Astrocyte of the cerebellum (primary cell): ENCODE measurements around the gene ULK4.

Source experiments
- DNase-seq: peaks from one replicate; pipeline ENCODE4 v3.0.0-alpha.2; 2011; ENCODE audit warnings: low read depth
- H3K4me3 ChIP-seq: 2 replicates; pipeline ENCODE4 v1.5.1; 2011; ENCODE audit warnings: mild to moderate bottlenecking, low read depth, low read length, moderate library complexity
- CTCF ChIP-seq: IDR thresholded peaks from 2 replicates; pipeline ENCODE4 v1.5.1; 2012; ENCODE audit warnings: low read length, low read depth, moderate library complexity, mild to moderate bottlenecking; ENCODE audit errors: missing control alignments
- in situ Hi-C: cut with HindIII; loops from 2 replicates; pipeline ENCODE4 v1.10.0; 2017; ENCODE audit warnings: low sequenced_read_pairs

ULK4 gene

GRCh38 chr3:41237907-41238306, 724.0 kb downstream of the ULK4 start:
- no peak overlapping the region for H3K4me3 ChIP-seq
- DNase-seq = no peak
- no peak for TF ChIP-seq CTCF
- in situ Hi-C loops = loop anchor here (25.0 kb wide), 1 partner anchor 651 kb away; no protein-coding TSS in a partner anchor

- in situ Hi-C loops = loop anchor here (25.0 kb wide), 1 partner anchor 649 kb away; no protein-coding TSS in a partner anchor
- no peak for DNase-seq
- H3K4me3 ChIP-seq = no peak overlapping the region
- TF ChIP-seq CTCF = no peak
Measured at GRCh38 chr3:41236228-41236627, 725.7 kb downstream of the ULK4 start.

GRCh38 chr3:41234823-41235721, 726.8 kb downstream of the ULK4 start:
- no peak overlapping the region for H3K4me3 ChIP-seq
- DNase-seq = peak; percentile 44
- no peak for TF ChIP-seq CTCF
- in situ Hi-C loops = loop anchor here (25.0 kb wide), 1 partner anchor 648 kb away; no protein-coding TSS in a partner anchor

- DNase-seq = peak; percentile 64
- TF ChIP-seq CTCF = no peak
- no peak overlapping the region for H3K4me3 ChIP-seq
- in situ Hi-C loops = no loop called here
Measured at GRCh38 chr3:41224120-41224806, 737.6 kb downstream of the ULK4 start.

GRCh38 chr3:41223691-41224090, 738.2 kb downstream of the ULK4 start:
- DNase-seq = no peak
- no peak for TF ChIP-seq CTCF
- in situ Hi-C loops = no loop called here
- H3K4me3 ChIP-seq = no peak overlapping the region

- no peak overlapping the region for H3K4me3 ChIP-seq
- no peak for TF ChIP-seq CTCF
- in situ Hi-C loops = no loop called here
- DNase-seq = no peak
Measured at GRCh38 chr3:41223078-41223477, 738.8 kb downstream of the ULK4 start.
